GM18951 (cell line): ENCODE data around the gene DNPH1.
A peak's percentile ranks its signal among the peaks of the same experiment; 100 is the strongest.

Source experiments
- POLR2A ChIP-seq: IDR thresholded peaks from 4 replicates; pipeline ENCODE4 v1.6.1; 2011; ENCODE audit warnings: mild to moderate bottlenecking; ENCODE audit not compliant: insufficient read length, insufficient read depth; ENCODE audit errors: extremely low read depth
- in situ Hi-C: fragments of 300-500 bp; cut with MboI; formaldehyde crosslinking; loops from one replicate; pipeline ENCODE4 v1.12.0; 2022; ENCODE audit warnings: low sequenced_read_pairs, mixed read lengths, inconsistent platforms; ENCODE audit not compliant: unreplicated experiment

Gene DNPH1

DNA sequence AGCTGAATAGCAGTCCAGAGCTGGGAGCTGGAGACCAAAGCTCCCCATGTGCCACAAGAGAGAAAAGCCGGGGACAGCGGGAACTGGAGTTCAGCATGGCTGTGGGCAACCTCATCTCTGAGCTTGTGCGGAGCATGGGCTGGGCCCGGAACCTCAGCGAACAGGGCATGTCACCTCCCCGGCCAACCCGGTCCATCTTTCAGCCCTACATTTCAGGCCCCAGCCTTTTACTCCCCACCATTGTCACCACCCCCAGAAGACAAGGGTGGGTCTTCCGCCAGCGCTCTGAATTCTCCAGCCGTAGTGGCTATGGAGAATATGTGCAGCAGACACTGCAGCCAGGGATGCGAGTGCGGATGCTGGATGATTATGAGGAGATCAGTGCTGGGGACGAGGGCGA, 43.3 kb downstream of the DNPH1 start:
- no peak for TF ChIP-seq POLR2A

DNA sequence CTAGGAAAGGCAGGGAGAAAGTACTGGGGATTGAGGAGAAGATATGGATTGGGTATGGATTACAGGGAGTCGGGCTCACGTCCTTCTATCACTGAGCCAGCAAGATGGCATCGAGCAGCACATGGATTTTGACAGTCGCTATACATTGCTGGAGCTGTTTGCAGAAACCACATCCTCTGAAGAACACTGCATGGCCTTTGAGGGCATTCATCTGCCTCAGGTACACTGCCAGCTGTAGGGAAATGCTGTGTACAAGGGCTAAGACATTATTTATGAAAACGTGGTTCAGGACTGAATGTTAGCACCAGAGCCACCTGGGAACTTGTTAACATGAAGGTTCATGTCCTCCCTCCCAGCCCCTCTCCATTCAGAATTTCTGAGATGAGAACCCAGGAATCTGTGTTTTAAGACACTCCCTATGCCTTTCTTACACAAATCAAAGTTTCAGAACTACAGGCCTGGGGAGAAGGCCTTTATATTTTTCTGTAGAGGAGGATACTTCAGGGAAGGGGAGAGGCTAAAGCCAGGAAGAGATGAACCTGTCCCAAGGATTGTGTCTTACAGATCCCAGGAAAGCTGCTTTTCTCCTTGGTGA, 43.8 kb downstream of the DNPH1 start:
- TF ChIP-seq POLR2A, result no peak
- in situ Hi-C loops, result no loop called here

More for the DNA sequence above, 43.3 kb downstream of the DNPH1 start:
- in situ Hi-C loops, result no loop called here

DNA sequence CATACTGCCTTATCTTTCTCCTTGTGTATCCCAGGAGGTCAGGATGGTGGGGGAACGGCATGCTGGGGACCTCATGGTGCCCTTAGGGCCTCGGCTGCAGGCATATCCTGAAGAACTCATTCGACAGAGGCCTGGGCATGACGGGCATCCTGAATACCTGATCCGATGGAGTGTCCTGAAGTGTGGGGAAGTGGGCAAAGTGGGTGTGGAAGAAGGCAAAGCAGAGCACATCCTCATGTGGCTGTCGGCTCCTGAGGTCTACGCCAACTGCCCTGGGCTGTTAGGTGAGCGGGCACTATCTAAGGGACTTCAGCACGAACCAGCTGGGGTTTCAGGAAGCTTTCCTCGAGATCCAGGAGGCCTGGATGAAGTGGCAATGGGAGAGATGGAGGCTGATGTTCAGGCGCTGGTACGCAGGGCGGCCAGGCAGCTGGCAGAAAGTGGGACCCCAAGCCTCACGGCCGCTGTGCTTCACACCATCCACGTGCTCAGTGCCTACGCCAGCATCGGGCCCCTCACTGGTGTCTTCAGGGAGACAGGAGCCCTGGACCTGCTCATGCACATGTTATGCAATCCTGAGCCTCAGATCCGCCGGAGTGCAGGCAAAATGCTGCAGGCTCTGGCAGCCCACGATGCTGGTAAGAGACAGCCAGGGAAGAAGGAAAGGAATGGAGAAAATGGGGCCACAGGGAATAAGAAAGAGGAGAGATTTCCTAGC, 44.9 kb downstream of the DNPH1 start:
- in situ Hi-C loops, result no loop called here
- no peak for TF ChIP-seq POLR2A

DNA sequence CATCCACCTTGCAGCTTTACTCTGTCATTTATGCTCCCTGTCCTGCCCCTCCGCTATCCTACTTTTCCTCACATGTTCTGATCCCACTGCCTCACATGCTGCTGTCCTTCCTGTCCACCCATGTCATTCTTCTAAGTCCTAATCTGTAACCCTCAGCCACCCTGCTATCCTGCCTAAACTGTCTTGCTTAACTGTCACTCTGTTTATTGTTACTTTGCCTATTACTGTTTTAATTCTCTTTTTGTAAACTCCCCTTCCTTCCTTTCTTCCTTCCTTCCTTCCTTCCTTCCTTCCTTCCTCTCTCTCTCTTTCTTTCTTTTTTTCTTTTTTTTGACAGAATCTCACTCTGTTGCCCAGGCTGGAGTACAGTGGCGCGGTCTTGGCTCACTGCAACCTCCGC, 45.8 kb downstream of the DNPH1 start:
- TF ChIP-seq POLR2A, result no peak
- in situ Hi-C loops, result no loop called here

DNA sequence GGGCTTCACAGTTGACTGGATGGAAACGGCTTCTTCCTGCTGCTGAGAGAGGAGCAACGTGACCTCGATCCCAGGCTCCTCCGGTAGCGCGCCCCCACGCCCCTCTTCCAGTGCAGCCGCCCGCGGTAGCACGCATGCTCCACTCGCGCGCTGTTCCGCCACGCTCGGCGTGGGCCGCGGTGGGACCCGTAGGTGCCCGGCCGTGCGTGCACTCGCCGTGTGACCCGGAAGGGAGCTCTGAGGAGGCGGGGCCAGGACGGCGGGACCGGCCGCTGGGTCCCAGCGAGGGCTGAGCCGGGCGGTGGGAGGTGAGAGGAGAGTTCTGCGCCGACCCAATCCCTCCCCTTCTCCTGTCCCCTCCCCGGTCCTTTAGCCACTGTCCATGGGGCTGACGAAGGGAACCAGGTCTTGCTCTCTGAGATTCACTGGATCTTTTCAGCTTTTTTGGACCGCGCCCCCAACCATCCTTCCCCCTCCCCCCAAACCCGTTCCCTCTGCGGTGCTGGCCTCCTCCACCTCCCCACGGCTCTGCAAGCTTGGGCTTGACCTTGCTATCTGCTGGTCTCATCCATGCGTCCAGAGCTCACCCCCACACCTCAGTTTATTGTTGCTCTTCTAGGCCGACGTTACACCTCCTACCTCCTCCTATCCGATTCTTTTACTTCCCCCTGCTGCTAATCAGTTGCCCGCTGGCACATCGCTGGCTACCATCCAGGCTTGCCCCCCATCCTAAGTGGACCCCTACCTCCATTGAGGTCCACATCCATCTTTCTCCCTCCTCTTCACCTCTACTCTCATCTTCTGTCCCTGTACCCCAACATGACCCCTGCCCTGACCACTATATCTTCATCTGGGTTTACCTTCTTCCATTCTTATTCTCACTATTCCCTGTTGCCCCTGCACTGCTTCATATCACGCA, 47.1 kb downstream of the DNPH1 start, which contains the start of gene CUL9:
TSS of gene CUL9 (plus strand) at position 255 of the 919 bp plus-strand sequence. CDS start 2,115 bp downstream, outside the sequence.
- TF ChIP-seq POLR2A, result peak; percentile 88
- in situ Hi-C loops, result no loop called here

DNA sequence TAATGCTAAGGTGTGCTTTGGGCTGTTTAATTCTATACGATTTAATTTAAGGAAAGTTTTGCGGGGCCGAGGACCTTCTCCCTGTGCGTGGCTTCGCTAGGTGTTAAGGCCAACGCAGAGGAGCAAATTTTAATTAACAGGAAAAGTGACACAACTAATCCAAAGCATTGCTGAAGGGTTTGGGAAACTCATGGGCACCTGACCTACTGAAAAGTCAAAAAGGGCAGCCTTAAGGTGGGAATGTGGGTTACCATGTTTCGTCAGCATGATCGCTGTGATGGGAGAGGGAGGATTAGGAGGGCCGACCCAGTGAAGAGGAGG, 47.7 kb downstream of the DNPH1 start:
- in situ Hi-C loops, result no loop called here
- no peak for TF ChIP-seq POLR2A

DNA sequence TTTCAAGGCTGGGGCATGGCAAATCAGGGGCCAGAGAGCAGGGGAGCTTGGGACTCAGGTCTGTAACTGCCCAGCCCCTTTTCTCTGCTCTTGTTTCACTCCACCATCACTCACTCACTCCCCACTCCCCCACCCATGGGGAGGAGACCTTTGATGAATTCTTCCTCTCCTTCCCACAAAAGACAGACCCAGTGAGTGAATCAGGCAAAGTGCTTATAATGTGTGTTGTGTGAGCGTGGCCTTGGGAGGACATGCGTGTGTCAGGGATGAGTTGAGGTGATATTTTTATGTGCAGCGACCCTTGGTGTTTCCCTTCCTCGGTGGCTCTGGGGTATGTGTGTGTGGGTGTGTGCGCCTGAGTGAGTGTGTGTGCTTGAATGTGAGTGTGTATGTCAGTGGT, 48.3 kb downstream of the DNPH1 start:
- in situ Hi-C loops, result no loop called here
- no peak for TF ChIP-seq POLR2A

DNA sequence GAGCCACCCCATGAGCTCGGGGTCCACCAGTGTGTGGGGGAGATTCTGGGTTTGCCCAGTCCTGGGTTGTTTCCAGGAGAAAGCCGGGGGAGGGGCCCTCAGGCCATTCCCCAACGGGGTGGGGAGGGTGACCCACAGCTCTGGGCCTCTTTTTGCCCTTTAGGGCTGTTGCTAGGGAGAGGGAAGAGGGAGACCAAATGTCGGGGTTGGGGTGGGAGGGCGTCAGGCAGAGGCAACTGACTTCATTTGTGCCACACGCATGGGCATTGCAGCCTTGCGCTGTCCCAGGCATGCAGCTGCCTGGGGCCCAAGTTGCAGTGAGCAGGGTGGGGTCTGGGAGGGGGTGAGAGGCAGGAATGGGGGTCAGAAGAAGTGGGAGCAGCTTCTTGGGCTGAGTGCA, 49.2 kb downstream of the DNPH1 start:
- TF ChIP-seq POLR2A, result no peak
- in situ Hi-C loops, result no loop called here

DNA sequence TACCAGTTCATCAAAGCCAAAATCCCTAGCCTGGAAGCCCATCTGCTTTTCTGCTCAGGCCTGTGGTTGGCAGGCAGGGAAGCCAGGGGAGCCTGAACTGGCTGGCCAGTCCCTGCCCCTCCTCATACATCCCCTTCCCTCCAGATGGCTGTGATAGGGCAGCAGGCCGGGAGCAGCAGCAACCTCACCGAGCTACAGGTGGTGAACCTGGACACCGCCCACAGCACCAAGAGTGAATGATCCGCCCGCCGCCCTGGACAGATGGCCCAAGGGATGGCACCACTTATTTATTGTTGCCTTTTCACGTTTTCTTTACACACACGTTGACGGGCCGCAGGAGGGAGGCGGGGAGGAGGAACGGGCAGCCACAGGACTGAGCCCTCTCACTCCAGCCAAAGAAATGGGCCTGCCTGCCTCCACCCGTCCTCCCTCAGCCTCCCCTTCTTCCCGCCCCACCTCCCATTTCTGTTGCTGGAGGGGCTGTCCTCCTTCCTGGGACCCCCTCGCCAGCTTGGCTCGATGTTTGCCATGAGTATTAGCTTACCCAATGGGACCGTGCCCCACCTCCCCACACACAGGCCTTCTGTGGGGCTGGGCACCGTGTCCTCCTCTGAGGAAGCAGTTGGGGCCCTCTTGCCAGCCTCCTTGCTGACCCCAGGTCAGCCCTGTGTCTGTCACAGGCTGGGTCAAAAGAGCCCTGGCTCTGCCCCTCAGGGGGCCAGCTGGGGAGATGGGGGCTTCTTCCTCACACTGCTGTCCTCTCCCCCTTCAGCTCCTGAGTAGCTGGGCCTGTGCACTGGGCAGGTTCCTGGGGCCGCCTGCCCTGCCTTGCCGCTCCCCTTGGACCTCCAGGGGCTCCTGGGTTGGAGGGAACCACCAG, 50.1 kb downstream of the DNPH1 start:
- no peak for TF ChIP-seq POLR2A
- in situ Hi-C loops, result no loop called here

DNA sequence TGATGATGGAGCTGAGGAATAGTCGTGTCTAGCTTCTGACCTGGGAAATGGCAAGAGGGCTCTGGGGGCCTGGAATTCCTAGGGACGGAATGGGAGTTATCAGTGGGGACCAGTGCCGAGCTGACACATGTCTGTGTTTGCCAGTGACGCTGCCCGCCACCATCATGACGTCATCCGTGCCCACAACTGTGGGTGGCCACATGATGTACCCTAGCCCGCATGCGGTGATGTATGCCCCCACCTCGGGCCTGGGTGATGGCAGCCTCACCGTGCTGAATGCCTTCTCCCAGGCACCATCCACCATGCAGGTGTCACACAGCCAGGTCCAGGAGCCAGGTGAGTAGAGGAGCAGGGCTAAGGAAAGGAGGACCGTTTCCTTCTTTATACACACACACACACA, 51.1 kb downstream of the DNPH1 start:
- in situ Hi-C loops, result no loop called here

DNA sequence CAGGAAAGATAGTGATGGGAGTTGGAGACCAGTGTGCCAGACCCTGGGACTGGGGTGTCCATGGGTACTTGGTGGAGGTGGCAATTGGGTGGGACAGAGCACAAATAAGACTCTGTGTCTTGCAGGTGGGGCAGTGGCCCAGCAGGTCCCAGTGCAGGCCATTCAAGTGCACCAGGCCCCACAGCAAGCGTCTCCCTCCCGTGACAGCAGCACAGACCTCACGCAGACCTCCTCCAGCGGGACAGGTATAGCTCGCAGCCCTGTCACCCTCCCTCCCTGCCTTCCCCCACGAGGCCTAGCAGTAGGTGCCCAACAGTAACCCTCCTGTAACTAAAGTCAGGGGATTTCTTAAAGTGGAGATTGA, 52.9 kb downstream of the DNPH1 start:
- in situ Hi-C loops, result no loop called here

More for the DNA sequence above, 51.1 kb downstream of the DNPH1 start:
- TF ChIP-seq POLR2A, result no peak

DNA sequence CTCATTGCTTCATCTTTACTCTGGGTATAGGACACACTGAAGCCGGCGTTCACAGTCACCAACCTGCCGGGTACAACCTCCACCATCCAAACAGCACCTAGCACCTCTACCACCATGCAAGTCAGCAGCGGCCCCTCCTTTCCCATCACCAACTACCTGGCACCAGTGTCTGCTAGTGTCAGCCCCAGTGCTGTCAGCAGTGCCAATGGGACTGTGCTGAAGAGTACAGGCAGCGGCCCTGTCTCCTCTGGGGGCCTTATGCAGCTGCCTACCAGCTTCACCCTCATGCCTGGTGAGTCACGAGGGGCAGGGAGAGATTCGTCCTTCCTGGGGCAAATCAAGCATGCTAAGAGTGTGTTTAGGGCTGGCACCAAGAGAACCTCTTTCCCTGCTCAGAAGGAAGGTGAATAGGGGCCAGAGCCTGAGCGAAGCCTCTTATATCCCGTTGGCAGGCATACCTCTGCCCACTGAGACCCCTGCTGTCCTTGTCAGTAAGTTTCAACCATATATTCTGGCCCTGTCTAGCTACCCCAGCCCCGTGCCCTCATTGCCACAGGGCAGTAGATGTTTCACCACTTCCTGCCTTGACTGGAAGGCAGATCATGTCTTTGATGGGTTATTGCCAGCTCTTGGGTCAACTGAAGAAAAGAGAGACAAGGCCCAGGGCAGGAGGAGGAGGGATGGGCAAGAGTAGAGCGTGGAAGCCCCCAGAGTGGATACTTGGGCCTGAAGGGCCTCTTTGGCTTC, 53.4 kb downstream of the DNPH1 start:
- in situ Hi-C loops, result no loop called here
- no peak for TF ChIP-seq POLR2A

More for the DNA sequence above, 52.9 kb downstream of the DNPH1 start:
- no peak for TF ChIP-seq POLR2A
